Naive thymus-derived CD4-positive, alpha-beta T cell (primary cell): Measurements from ENCODE around the gene KLHDC8B. TPM values are rescaled to one million over a fixed set of nuclear protein-coding genes. Genes with fewer than 3 reads are reported as not detected.
"Not testable (repeated sequence)": the region's sequence is repeated elsewhere in the genome, so short reads cannot be mapped to it uniquely, and the experiment has no call there.

Experiments used
- ATAC-seq: fragments of 150-1000 bp; cut with Tn5 transposase; 2 replicates; pipeline ENCODE4 v1.10.0; 2021; ENCODE audit warnings: mild to moderate bottlenecking, moderate library complexity
- CTCF ChIA-PET: fragments of 350-600 bp; sonication (Branson Sonifier 250); formaldehyde crosslinking; loops from one replicate; lab custom pipeline; 2021; ENCODE audit warnings: antibody characterized with exemption; lab: Charles Lee
- POLR2A ChIA-PET: fragments of 350-600 bp; sonication (Branson Sonifier 250); formaldehyde crosslinking; loops from one replicate; lab custom pipeline; 2021; ENCODE audit warnings: antibody characterized with exemption, inconsistent platforms; lab: Charles Lee
- DNase-seq, 9 donors: peaks; one replicate each; pipeline versions ENCODE4 v3.0.0 to v3.0.0-alpha.2; 2020 to 2022; ENCODE audit warnings: mixed read lengths in 1 of 9
- H3K27ac ChIP-seq: one replicate; pipeline ENCODE4 v1.7.0; 2013; ENCODE audit warnings: mild to moderate bottlenecking, low read depth, low read length, moderate library complexity
- H3K27me3 ChIP-seq, 2 donors: one replicate each; pipeline ENCODE4 v1.7.0; 2013; ENCODE audit warnings: low read length in 2 of 2, mild to moderate bottlenecking in 2 of 2, moderate library complexity in 2 of 2; ENCODE audit not compliant: control insufficient read depth in 2 of 2, insufficient read depth in 2 of 2
- H3K36me3 ChIP-seq, 3 experiments: 1 replicate in 2 of 3; 2 replicates in 1 of 3; pipeline ENCODE4 v1.7.0; 2013; ENCODE audit warnings: low read length in 3 of 3, mild to moderate bottlenecking in 3 of 3, moderate library complexity in 1 of 3; ENCODE audit not compliant: insufficient read depth in 3 of 3, control insufficient read depth in 2 of 3
- H3K4me1 ChIP-seq, 2 donors: one replicate each; pipeline ENCODE4 v1.7.0; 2013; ENCODE audit warnings: low read length in 2 of 2, mild to moderate bottlenecking in 2 of 2, moderate library complexity in 1 of 2; ENCODE audit not compliant: control insufficient read depth in 2 of 2, insufficient read depth in 2 of 2
- H3K4me3 ChIP-seq: 2 replicates; pipeline ENCODE4 v1.7.0; 2013; ENCODE audit warnings: mild to moderate bottlenecking, low read length
- H3K9me3 ChIP-seq, 3 experiments: 1 replicate in 2 of 3; 2 replicates in 1 of 3; pipeline ENCODE4 v1.7.0; 2013; ENCODE audit warnings: low read length in 3 of 3; ENCODE audit not compliant: control insufficient read depth in 2 of 3
- H3K27ac Mint-ChIP-seq, 9 donors: one replicate each; pipeline ENCODE4 v1.8.0; 2020 to 2022; ENCODE audit warnings: mixed read lengths in 9 of 9, mild to moderate bottlenecking in 8 of 9, moderate library complexity in 5 of 9, inconsistent platforms in 2 of 9
- H3K27me3 Mint-ChIP-seq, 5 donors: one replicate each; pipeline ENCODE4 v1.8.0; 2021 to 2022; ENCODE audit warnings: mixed read lengths in 5 of 5, mild to moderate bottlenecking in 1 of 5
- H3K36me3 Mint-ChIP-seq, 5 donors: one replicate each; pipeline ENCODE4 v1.8.0; 2020 to 2022; ENCODE audit warnings: mixed read lengths in 5 of 5, mild to moderate bottlenecking in 3 of 5, inconsistent platforms in 1 of 5
- H3K4me1 Mint-ChIP-seq, 7 donors: one replicate each; pipeline ENCODE4 v1.8.0; 2020 to 2022; ENCODE audit warnings: mixed read lengths in 7 of 7, mild to moderate bottlenecking in 3 of 7, inconsistent platforms in 1 of 7
- H3K4me3 Mint-ChIP-seq, 10 donors: one replicate each; pipeline ENCODE4 v1.8.0; 2020 to 2022; ENCODE audit warnings: mild to moderate bottlenecking in 10 of 10, mixed read lengths in 10 of 10, moderate library complexity in 6 of 10, inconsistent platforms in 2 of 10
- H3K9me3 Mint-ChIP-seq, 11 donors: one replicate each; pipeline ENCODE4 v1.8.0; 2020 to 2022; ENCODE audit warnings: mixed read lengths in 11 of 11, mild to moderate bottlenecking in 4 of 11, inconsistent platforms in 1 of 11, moderate library complexity in 1 of 11
- intact Hi-C, 2 donors: fragments of 100-400 bp; cut with micrococcal nuclease; formaldehyde crosslinking; loops; one replicate each; pipeline ENCODE4 v1.15.1; 2023
- polyA plus RNA-seq, 2 donors: library from polyadenylated mRNA; unstranded; fragments of 300-500 nt; fragmentation: Illumina TruSeq; gene quantifications; one replicate each; pipeline ENCODE4 v1.2.3, GENCODE V29; 2021
- total RNA-seq, 6 experiments: library from RNA in 5 of 6; stranded (reverse) in 5 of 6; gene quantifications; 1 replicate in 5 of 6; 2 replicates in 1 of 6; pipeline ENCODE4 v1.2.3 and lab custom pipeline; 2021 to 2026

Gene KLHDC8B
- total and polyA plus RNA-seq, 7 experiments from 2014 or later = 1.5 to 10.0 (median 5.2) TPM

DNA sequence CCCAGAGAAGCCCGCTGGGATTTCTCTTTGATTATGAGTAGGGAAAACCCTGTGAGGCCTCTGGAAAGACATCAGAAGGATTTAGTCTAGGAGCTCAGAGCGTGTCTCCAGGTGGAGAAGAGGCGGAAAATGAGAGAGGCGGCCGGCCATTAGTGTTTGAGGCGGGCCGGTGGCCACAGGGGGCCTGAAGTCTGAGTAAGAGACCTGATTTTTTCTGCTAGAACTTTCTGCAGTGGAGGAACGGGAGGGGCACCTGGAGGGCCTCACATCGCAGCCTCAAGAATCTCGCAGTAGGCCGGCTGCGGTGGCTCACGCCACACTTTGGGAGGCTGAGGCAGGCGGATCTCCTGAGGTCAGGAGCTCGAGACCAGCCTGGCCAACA lies 28.5 kb downstream of the KLHDC8B start:
- intact Hi-C loops = no loop called here
- H3K36me3 Mint-ChIP-seq = peaks cover 0 to 4% (median 0%) of the 10 kb centered on the region in 5 donors

GRCh38 chr3:49213541-49213943 lies 42.1 kb downstream of the KLHDC8B start:
- Mint-ChIP-seq H3K36me3 (no peaks in the 10 kb centered on the region), H3K9me3 (peaks cover 0 to 16% (median 0%) of the 10 kb centered on the region in 11 donors), H3K4me1 (peaks cover 0 to 3% (median 0%) of the 10 kb centered on the region in 7 donors), H3K27ac (no peak overlapping the region), H3K27me3 (no peaks in the 10 kb centered on the region), H3K4me3 (no peak overlapping the region)
- Histone ChIP-seq H3K36me3 (no peaks in the 10 kb centered on the region), H3K27me3 (no peaks in the 10 kb centered on the region), H3K9me3 (no peaks in the 10 kb centered on the region), H3K4me3 (no peak overlapping the region), H3K4me1 (no peaks in the 10 kb centered on the region), H3K27ac (no peak overlapping the region)
- DNase-seq (no peak), ATAC-seq (no peak)
- intact Hi-C loops = no loop called here
- POLR2A ChIA-PET = no interaction called here
- CTCF ChIA-PET = no interaction called here

More for the DNA sequence above, 28.5 kb downstream of the KLHDC8B start:
- Mint-ChIP-seq H3K4me3 (no peak overlapping the region), H3K4me1 (peaks cover 0 to 4% (median 0%) of the 10 kb centered on the region in 7 donors), H3K9me3 (peaks cover 0 to 3% (median 0%) of the 10 kb centered on the region in 11 donors), H3K27ac (no peak overlapping the region), H3K27me3 (peaks cover 10 to 22% (median 11%) of the 10 kb centered on the region in 5 donors)
- ChIA-PET CTCF (interaction anchor here (0.6 kb wide), 1 partner anchor 409 kb away, joined by 4 read pairs; no protein-coding TSS in a partner anchor), POLR2A (no interaction called here)
- Histone ChIP-seq H3K4me3 (no peak overlapping the region), H3K27me3 (no peaks in the 10 kb centered on the region), H3K4me1 (no peaks in the 10 kb centered on the region), H3K9me3 (no peaks in the 10 kb centered on the region), H3K27ac (no peak overlapping the region), H3K36me3 (no peaks in the 10 kb centered on the region)
- ATAC-seq (no peak), DNase-seq (no peak)

GRCh38 chr3:49213998-49214397 lies 42.6 kb downstream of the KLHDC8B start:
- DNase-seq (no peak), ATAC-seq (no peak)
- Histone ChIP-seq H3K27me3 (no peaks in the 10 kb centered on the region), H3K36me3 (no peaks in the 10 kb centered on the region), H3K27ac (no peak overlapping the region), H3K4me3 (no peak overlapping the region), H3K4me1 (no peaks in the 10 kb centered on the region), H3K9me3 (no peaks in the 10 kb centered on the region)
- Mint-ChIP-seq H3K4me1 (peaks cover 0 to 3% (median 0%) of the 10 kb centered on the region in 7 donors), H3K36me3 (no peaks in the 10 kb centered on the region), H3K9me3 (peaks cover 0 to 16% (median 0%) of the 10 kb centered on the region in 11 donors), H3K27ac (no peak overlapping the region), H3K27me3 (no peaks in the 10 kb centered on the region), H3K4me3 (no peak overlapping the region)
- intact Hi-C loops = no loop called here
- CTCF ChIA-PET = interaction anchor here (1.1 kb wide), 1 partner anchor 9 kb away, joined by 5 read pairs; no protein-coding TSS in a partner anchor
- POLR2A ChIA-PET = no interaction called here

- peaks cover 0 to 16% (median 0%) of the 10 kb centered on the region in 11 donors for H3K9me3 Mint-ChIP-seq
- H3K27ac Mint-ChIP-seq, ATAC-seq, H3K4me1 Mint-ChIP-seq, DNase-seq, H3K9me3 ChIP-seq, CTCF ChIA-PET, H3K4me3 ChIP-seq, H3K36me3 ChIP-seq, H3K27me3 Mint-ChIP-seq, POLR2A ChIA-PET, H3K27me3 ChIP-seq, H3K36me3 Mint-ChIP-seq, H3K27ac ChIP-seq, intact Hi-C loops, H3K4me3 Mint-ChIP-seq, H3K4me1 ChIP-seq: not testable (repeated sequence)
Observed at GRCh38 chr3:49216687-49217086, 45.3 kb downstream of the KLHDC8B start.

DNA sequence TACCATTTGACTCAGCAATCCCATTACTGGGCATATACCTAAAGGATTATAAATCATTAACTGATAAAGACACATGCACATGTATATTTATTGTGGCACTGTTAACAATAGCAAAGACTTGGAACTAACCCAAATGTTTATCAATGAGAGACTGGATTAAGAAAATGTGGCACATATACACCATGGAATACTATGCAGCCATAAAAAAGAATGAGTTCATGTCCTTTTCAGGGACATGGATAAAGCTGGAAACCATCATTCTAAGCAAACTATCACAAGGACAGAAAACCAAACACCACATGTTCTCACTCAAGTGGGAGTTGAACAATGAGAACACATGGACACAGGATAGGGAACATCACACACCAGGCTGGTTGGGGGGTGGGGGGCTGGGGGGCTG lies 45.7 kb downstream of the KLHDC8B start:
- H3K9me3 ChIP-seq, H3K36me3 ChIP-seq, H3K4me1 ChIP-seq, H3K27ac Mint-ChIP-seq, H3K36me3 Mint-ChIP-seq, intact Hi-C loops, H3K27me3 ChIP-seq, H3K4me1 Mint-ChIP-seq, POLR2A ChIA-PET, H3K4me3 Mint-ChIP-seq, CTCF ChIA-PET, H3K27ac ChIP-seq, H3K4me3 ChIP-seq, ATAC-seq, DNase-seq, H3K27me3 Mint-ChIP-seq: not testable (repeated sequence)
- H3K9me3 Mint-ChIP-seq = peaks cover 0 to 16% (median 2%) of the 10 kb centered on the region in 11 donors

DNA sequence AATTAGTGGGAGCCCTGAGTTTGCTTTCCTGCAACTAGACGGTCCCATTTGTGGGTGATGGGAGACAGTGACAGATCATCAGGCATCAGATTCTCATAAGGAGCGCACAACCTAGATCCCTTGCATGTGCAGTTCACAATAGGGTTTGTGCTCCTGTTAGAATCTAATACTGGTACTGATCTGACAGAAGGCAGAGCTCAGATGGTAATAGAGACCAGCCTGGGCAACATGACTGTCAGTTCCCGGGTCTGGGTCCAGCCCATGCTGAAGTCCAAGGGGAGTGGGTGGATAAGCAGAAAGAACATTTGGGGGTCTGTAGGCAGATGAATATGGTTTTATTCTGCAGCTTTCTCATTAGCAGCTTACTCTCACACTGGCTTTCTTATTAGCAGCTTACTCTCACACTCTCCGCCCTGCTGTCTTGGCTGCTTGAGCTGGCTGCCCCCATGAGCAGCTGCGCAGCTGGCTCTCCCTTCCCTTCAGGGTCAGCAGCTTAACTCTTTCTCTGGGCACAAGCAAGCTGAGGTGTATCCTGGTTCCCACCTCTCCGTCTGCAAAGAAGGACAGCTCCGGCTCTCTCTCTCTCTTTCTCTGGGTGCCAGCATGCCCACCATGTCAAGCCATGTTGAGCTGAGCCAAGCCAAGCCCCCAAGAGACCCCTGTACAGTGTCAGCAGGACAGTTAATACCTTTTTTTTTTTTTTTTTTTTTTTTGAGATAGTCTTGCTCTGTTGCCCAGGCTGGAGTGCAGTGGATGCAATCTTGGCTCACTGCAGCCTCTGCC lies 46.5 kb downstream of the KLHDC8B start:
- Mint-ChIP-seq H3K4me1 (peaks cover 0 to 3% (median 0%) of the 10 kb centered on the region in 7 donors), H3K4me3 (no peak overlapping the region), H3K27ac (no peak overlapping the region), H3K9me3 (peaks cover 0 to 16% (median 2%) of the 10 kb centered on the region in 11 donors), H3K27me3 (peaks cover 0 to 13% (median 0%) of the 10 kb centered on the region in 5 donors), H3K36me3 (no peaks in the 10 kb centered on the region)
- H3K9me3 ChIP-seq = no peaks in the 10 kb centered on the region
- no peak overlapping the region for H3K4me3 ChIP-seq
- ChIA-PET CTCF (no interaction called here), POLR2A (no interaction called here)
- no peaks in the 10 kb centered on the region for H3K27me3 ChIP-seq
- no peaks in the 10 kb centered on the region for H3K36me3 ChIP-seq
- H3K4me1 ChIP-seq = no peaks in the 10 kb centered on the region
- ATAC-seq (no peak), DNase-seq (no peak)
- H3K27ac ChIP-seq = no peak overlapping the region
- intact Hi-C loops = no loop called here
